GM21825 (cell line): Measurements from ENCODE around the gene STING1.
"Not testable (repeated sequence)": the region's sequence is repeated elsewhere in the genome, so short reads cannot be mapped to it uniquely, and the experiment has no call there.

Source experiments
- ATAC-seq: cut with Tn5 transposase; IDR thresholded peaks from one replicate; pipeline ENCODE4 v1.9.1; 2021; ENCODE audit warnings: mild to moderate bottlenecking, moderate library complexity; ENCODE audit not compliant: unreplicated experiment

STING1 gene

DNA sequence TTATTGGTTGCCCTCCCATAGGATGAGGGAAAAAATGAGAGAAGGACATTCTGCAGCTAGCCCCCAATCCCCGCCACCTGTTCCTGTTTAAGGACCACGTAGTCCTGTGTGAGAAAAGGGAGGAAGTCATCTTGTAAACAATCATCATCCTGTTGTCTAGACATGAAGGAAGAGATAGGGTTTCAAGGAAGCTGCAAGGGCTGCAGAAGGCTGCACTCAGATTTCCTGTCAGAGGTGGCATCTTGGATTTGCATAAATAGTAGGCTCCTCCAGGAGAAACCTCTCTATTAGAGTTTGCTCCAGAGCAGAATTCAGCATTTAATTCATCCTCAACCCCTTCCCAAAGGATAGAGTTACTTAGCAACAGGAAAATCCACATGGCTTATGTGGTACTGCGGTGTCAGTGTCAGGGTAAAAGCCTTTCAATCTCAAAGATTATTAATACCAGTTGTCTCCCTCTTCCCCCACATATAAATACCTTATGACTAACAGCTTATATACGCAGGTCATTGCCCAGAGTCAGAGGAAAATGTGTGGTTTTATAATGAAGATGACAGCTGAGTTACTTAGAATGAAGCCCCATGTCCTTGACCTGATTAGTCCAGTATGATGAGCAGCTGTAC lies 38.6 kb downstream of the STING1 start:
- no peak for ATAC-seq

GRCh38 chr5:139440416-139440815 lies 42.1 kb downstream of the STING1 start:
- ATAC-seq, result not testable (repeated sequence)

DNA sequence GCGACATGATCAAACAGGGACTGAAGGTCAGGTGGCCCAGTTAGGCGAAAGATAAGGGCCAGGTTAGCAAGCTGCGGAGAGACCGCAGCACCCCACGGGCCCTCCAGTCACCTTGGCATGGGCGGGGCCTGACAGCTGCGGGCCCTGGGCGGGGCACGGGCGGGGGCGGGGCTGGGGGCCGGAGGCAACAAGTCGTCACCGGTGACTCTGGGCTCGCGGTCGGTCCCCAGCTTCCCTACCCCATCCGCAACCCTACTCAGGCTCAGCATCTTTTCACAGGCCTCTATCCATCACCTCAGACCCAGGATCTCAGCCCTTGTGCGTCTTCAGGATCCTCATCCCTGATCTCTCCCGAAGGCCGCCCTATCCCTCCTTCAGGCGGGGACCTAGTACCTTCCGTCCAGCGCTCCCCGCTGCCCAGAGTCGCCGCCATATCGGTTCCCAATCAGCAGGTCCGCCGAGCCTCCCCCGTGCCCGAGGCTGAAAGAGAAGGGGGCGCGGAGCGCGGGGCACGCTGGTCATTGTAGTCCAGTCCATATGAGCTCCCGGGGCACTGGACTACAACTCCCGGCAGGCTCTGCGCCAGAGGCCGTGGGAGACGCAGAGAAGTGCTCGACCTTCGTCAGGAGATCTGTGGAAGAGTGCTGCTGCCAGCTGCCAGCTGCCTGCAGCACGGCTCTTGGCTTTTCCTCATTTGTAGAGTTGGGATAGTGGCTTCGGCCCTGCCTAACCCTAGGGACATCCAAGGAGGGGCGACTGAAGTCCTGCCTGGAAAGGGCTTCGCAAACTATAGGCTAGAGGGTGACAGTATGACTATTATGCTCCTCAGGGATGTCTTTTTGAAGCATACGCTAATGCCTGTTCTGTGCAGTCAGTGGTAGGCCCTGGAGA lies 43.3 kb downstream of the STING1 start, which contains the start of gene DNAJC18:
Gene DNAJC18 (minus strand): TSS at position 513 of the 891 bp plus-strand sequence. CDS start 80 bp downstream, at position 433.
- ATAC-seq, result peak; percentile 88

GRCh38 chr5:139438707-139439012 lies 43.9 kb downstream of the STING1 start:
- no peak for ATAC-seq

- ATAC-seq, result no peak
These were observed 46.9 kb downstream of the STING1 start for GRCh38 chr5:139435676-139436075.

GRCh38 chr5:139431706-139432105 lies 50.9 kb downstream of the STING1 start:
- no peak for ATAC-seq

DNA sequence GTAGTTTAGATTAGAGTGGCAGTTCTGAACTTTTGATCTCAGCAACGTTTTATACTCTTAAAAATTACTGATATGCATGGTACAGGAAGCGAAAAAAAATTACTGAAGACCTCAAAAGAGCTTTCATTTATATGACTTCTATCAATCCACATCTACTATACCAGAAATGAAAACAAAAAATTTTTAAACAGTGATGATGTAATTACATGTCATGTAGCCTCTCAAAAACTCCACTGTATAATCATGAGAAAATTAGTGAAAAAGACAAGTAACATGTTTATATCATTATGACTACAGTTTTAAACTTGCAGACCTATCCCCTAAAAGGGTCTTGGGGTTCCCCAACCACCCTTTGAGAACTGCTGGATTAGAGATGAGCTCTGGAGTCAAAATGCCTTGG lies 52.5 kb downstream of the STING1 start:
- no peak for ATAC-seq

- no peak for ATAC-seq
These were observed 56.2 kb downstream of the STING1 start for GRCh38 chr5:139426203-139426885.
